SK-N-SH treated with all-trans-retinoic acid at 6 μM for 48 hours (cell line): ENCODE data around the gene NFIL3.

Experiments
- ATAC-seq: fragments of 200-7000 bp; cut with Tn5 transposase; 3 replicates; pipeline ENCODE4 v1.9.1; 2020; ENCODE audit warnings: mild to moderate bottlenecking, moderate library complexity
- ARNTL ChIP-seq: fragments of 450-650 bp; formaldehyde crosslinking; IDR thresholded peaks from 2 replicates; pipeline ENCODE4 v1.5.0; 2020; ENCODE audit warnings: low read depth, mild to moderate bottlenecking, moderate library complexity, borderline replicate concordance
- BACH2 ChIP-seq: fragments of 250-450 bp; sonication (Bioruptor Pico); IDR thresholded peaks from 2 replicates; pipeline ENCODE4 v1.9.0; 2021; ENCODE audit warnings: mild to moderate bottlenecking, borderline replicate concordance
- CREB5 ChIP-seq: fragments of 250-450 bp; sonication (Bioruptor Pico); IDR thresholded peaks from 2 replicates; pipeline ENCODE4 v1.5.1; 2020; ENCODE audit warnings: low read depth, mild to moderate bottlenecking, moderate library complexity
- CSDC2 ChIP-seq: fragments of 250-450 bp; sonication (Bioruptor Pico); IDR thresholded peaks from 2 replicates; pipeline ENCODE4 v1.5.0; 2020; ENCODE audit warnings: mild to moderate bottlenecking, moderate library complexity
- CSRNP3 ChIP-seq: fragments of 250-450 bp; sonication (Bioruptor Pico); IDR thresholded peaks from 2 replicates; pipeline ENCODE4 v1.5.1; 2021; ENCODE audit warnings: mild to moderate bottlenecking, moderate library complexity
- ESRRG ChIP-seq: fragments of 250-450 bp; sonication (Bioruptor Pico); IDR thresholded peaks from 2 replicates; pipeline ENCODE4 v1.6.1; 2021; ENCODE audit warnings: mild to moderate bottlenecking
- GLIS3 ChIP-seq: fragments of 250-450 bp; sonication (Bioruptor Pico); IDR thresholded peaks from 2 replicates; pipeline ENCODE4 v1.5.0; 2020; ENCODE audit warnings: mild to moderate bottlenecking, moderate library complexity
- ISL1 ChIP-seq: fragments of 250-450 bp; sonication (Bioruptor Pico); IDR thresholded peaks from 2 replicates; pipeline ENCODE4 v2.1.2; 2022; ENCODE audit warnings: mild to moderate bottlenecking, moderate library complexity
- PATZ1 ChIP-seq: fragments of 250-450 bp; sonication (Bioruptor Pico); IDR thresholded peaks from 2 replicates; pipeline ENCODE4 v1.8.0; 2020; ENCODE audit warnings: mild to moderate bottlenecking, moderate library complexity, borderline replicate concordance
- PPARA ChIP-seq: fragments of 250-450 bp; sonication (Bioruptor Pico); IDR thresholded peaks from 2 replicates; pipeline ENCODE4 v1.5.0; 2020; ENCODE audit warnings: mild to moderate bottlenecking, borderline replicate concordance
- SNAI2 ChIP-seq: fragments of 250-450 bp; sonication (Bioruptor Pico); IDR thresholded peaks from 2 replicates; pipeline ENCODE4 v1.5.0; 2020; ENCODE audit warnings: mild to moderate bottlenecking, moderate library complexity
- TSHZ2 ChIP-seq: fragments of 250-450 bp; sonication (Bioruptor Pico); IDR thresholded peaks from 2 replicates; pipeline ENCODE4 v1.5.0; 2020; ENCODE audit warnings: mild to moderate bottlenecking, moderate library complexity
- ZC3H10 ChIP-seq: fragments of 250-450 bp; sonication (Bioruptor Pico); IDR thresholded peaks from 2 replicates; pipeline ENCODE4 v1.5.1; 2021; ENCODE audit warnings: mild to moderate bottlenecking, moderate library complexity
- ZFP3 ChIP-seq: fragments of 250-450 bp; sonication (Bioruptor Pico); IDR thresholded peaks from 2 replicates; pipeline ENCODE4 v1.5.0; 2020; ENCODE audit warnings: mild to moderate bottlenecking, moderate library complexity
- ZNF565 ChIP-seq: fragments of 450-650 bp; formaldehyde crosslinking; conservative IDR thresholded peaks from 2 replicates; pipeline ENCODE4 v1.5.0; 2020; ENCODE audit warnings: low read depth, mild to moderate bottlenecking, moderate library complexity
- ZNF70 ChIP-seq: fragments of 450-650 bp; formaldehyde crosslinking; IDR thresholded peaks from 2 replicates; pipeline ENCODE4 v1.5.0; 2020; ENCODE audit warnings: mild to moderate bottlenecking, moderate library complexity
- ZNF8 ChIP-seq: fragments of 450-650 bp; formaldehyde crosslinking; IDR thresholded peaks from 2 replicates; pipeline ENCODE4 v1.5.0; 2020; ENCODE audit warnings: mild to moderate bottlenecking, moderate library complexity

Gene NFIL3

GRCh38 chr9:91416096-91416712 lies 7.4 kb downstream of the NFIL3 start:
- no peak for ATAC-seq
- TF ChIP-seq ZFP3 (no peak), ZNF8 (CRISPR knock-in tag) (no peak), ZNF70 (CRISPR knock-in tag) (no peak), SNAI2 (no peak)

GRCh38 chr9:91415290-91415689 lies 8.3 kb downstream of the NFIL3 start:
- no peak for TF ChIP-seq PATZ1
- no peak for TF ChIP-seq PPARA (CRISPR knock-in tag)
- TF ChIP-seq ESRRG (CRISPR knock-in tag), result no peak
- TF ChIP-seq TSHZ2 (CRISPR knock-in tag), result no peak
- no peak for TF ChIP-seq ARNTL (CRISPR knock-in tag)
- no peak for ATAC-seq

- ATAC-seq, result no peak
These were observed 10.7 kb downstream of the NFIL3 start for GRCh38 chr9:91412941-91413340.

GRCh38 chr9:91411096-91411771 lies 12.4 kb downstream of the NFIL3 start:
- TF ChIP-seq CSRNP3 (CRISPR knock-in tag) (no peak), GLIS3 (CRISPR knock-in tag) (no peak), ZNF8 (CRISPR knock-in tag) (no peak), ARNTL (CRISPR knock-in tag) (no peak), ZC3H10 (no peak), ISL1 (no peak), BACH2 (CRISPR knock-in tag) (no peak), CSDC2 (no peak), ZNF565 (CRISPR knock-in tag) (no peak), PATZ1 (no peak), PPARA (CRISPR knock-in tag) (no peak)
- ATAC-seq, result peak; percentile 68

More at GRCh38 chr9:91412941-91413340, 10.7 kb downstream of the NFIL3 start:
- TF ChIP-seq ISL1, result 0 out of 2 replicates have a peak, but pooled peaks have one; percentile 27
- TF ChIP-seq CREB5 (CRISPR knock-in tag), result no peak
- TF ChIP-seq, all 23 proteins: peak for 1
